Left ventricle myocardium inferior (tissue), 1 donor: Measurements from ENCODE around the gene GSTT4. TPM values are rescaled to one million over a fixed set of nuclear protein-coding genes. Genes with fewer than 3 reads are reported as not detected.
"Not testable (repeated sequence)": the region's sequence is repeated elsewhere in the genome, so short reads cannot be mapped to it uniquely, and the experiment has no call there.

Experiments used
- DNase-seq: peaks from one replicate; pipeline ENCODE4 v3.0.0-alpha.2; 2020
- H3K27ac ChIP-seq: fragments of 200-600 bp; replicated peaks from 2 replicates; pipeline ENCODE4 v1.8.0; 2021
- H3K27me3 ChIP-seq: fragments of 200-600 bp; 2 replicates; pipeline ENCODE4 v1.8.0; 2021; ENCODE audit warnings: low read depth
- H3K36me3 ChIP-seq: fragments of 200-600 bp; 2 replicates; pipeline ENCODE4 v1.8.0; 2021
- H3K4me1 ChIP-seq: fragments of 200-600 bp; 2 replicates; pipeline ENCODE4 v1.8.0; 2021
- H3K4me3 ChIP-seq: fragments of 200-600 bp; 2 replicates; pipeline ENCODE4 v1.8.0; 2021; ENCODE audit warnings: mild to moderate bottlenecking, moderate library complexity
- H3K9me3 ChIP-seq: fragments of 200-600 bp; replicated peaks from 2 replicates; pipeline ENCODE4 v1.8.0; 2021
- CTCF ChIP-seq: fragments of 200-600 bp; IDR thresholded peaks from 2 replicates; pipeline ENCODE4 v1.8.0; 2021; ENCODE audit warnings: antibody characterized with exemption, mild to moderate bottlenecking, borderline replicate concordance
- intact Hi-C: fragments of 100-400 bp; cut with micrococcal nuclease; formaldehyde crosslinking; loops from one replicate; pipeline ENCODE4 v1.11.0; 2022
- total RNA-seq: library from RNA; stranded (reverse); fragmentation: NEBNext Ultra II Directional; extraction: Animal tissue kit (Norgen Biotek cat#: 25700); gene quantifications from one replicate; pipeline ENCODE4 v1.2.1, GENCODE V29; 2021
- donor health status: DM: no; HTN: yes; CAD: no; lungs with severe emphysema.

The GSTT4 gene
- total RNA-seq, 1 donor from 2014 or later = not detected

DNA sequence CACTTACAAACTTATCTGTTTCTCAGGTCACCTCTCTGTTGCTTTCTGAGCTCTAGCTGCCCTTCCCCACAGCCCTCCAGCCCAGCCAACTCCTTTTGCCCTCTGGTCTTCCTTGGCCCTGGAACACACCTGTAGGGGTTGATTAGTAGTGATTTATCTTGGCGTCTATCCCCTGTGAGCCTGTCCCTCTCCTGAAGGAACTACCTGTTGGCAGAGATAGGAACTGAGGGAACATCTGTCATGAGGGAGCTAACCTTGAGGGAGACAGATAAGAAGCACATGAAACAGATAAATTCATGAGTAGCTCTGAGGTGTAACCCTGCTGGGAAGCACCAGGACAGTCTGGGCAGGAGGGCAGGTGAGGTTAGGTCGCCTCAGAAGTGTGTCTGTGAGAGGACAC, 44.7 kb upstream of the GSTT4 start:
- TF ChIP-seq CTCF = no peak
- Histone ChIP-seq H3K36me3 (peaks cover 79% of the 10 kb centered on the region), H3K27ac (peak overlapping the region; percentile 57), H3K27me3 (no peaks in the 10 kb centered on the region), H3K4me3 (no peak overlapping the region), H3K4me1 (peaks cover 27% of the 10 kb centered on the region), H3K9me3 (no peaks in the 10 kb centered on the region)
- no peak for DNase-seq
- intact Hi-C loops = no loop called here

GRCh38 chr22:24049211-24049610, 44.0 kb upstream of the GSTT4 start:
- Histone ChIP-seq H3K9me3 (no peaks in the 10 kb centered on the region), H3K4me3 (no peak overlapping the region), H3K27me3 (no peaks in the 10 kb centered on the region), H3K27ac (peak overlapping the region; percentile 57), H3K36me3 (peaks cover 71% of the 10 kb centered on the region), H3K4me1 (peaks cover 25% of the 10 kb centered on the region)
- TF ChIP-seq CTCF = no peak
- no peak for DNase-seq
- intact Hi-C loops = no loop called here

- H3K27ac ChIP-seq = no peak overlapping the region
- no peaks in the 10 kb centered on the region for H3K27me3 ChIP-seq
- intact Hi-C loops = no loop called here
- no peak for TF ChIP-seq CTCF
- no peaks in the 10 kb centered on the region for H3K9me3 ChIP-seq
- H3K36me3 ChIP-seq = peaks cover 85% of the 10 kb centered on the region
- no peak for DNase-seq
- no peak overlapping the region for H3K4me3 ChIP-seq
- H3K4me1 ChIP-seq = peaks cover 15% of the 10 kb centered on the region
Measured at GRCh38 chr22:24046024-24046423, 40.8 kb upstream of the GSTT4 start.

GRCh38 chr22:24043958-24044357, 38.7 kb upstream of the GSTT4 start:
- no peak for DNase-seq
- Histone ChIP-seq H3K4me3 (no peak overlapping the region), H3K27me3 (no peaks in the 10 kb centered on the region), H3K36me3 (peaks cover 85% of the 10 kb centered on the region), H3K27ac (no peak overlapping the region), H3K9me3 (no peaks in the 10 kb centered on the region), H3K4me1 (peaks cover under 1% of the 10 kb centered on the region)
- intact Hi-C loops = no loop called here
- no peak for TF ChIP-seq CTCF

- H3K27ac ChIP-seq, DNase-seq, H3K4me3 ChIP-seq, intact Hi-C loops, H3K9me3 ChIP-seq, H3K4me1 ChIP-seq, H3K27me3 ChIP-seq: not testable (repeated sequence)
- peaks cover 84% of the 10 kb centered on the region for H3K36me3 ChIP-seq
Measured at GRCh38 chr22:24043465-24043864, 38.2 kb upstream of the GSTT4 start.

DNA sequence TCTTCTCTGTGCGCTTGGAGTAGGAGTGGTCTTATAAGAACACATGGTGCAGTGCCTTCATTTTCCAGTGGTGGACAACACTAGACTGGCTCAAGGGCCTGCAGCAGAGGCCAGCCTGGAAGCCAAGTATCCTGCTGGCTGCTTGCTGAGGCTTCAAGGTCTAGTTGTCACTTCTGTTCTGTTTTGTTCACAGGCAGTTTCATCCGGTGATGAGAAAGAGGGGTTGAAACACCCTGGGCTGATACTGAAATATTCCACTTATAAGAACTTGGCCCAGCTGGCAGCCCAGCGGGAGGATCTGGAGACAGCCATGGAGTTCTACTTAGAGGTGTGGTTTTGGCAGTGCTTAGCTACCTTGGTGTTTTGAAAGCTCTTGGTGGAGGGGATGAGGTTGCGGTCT, 35.7 kb upstream of the GSTT4 start:
- Histone ChIP-seq H3K27me3 (no peaks in the 10 kb centered on the region), H3K4me3 (no peak overlapping the region), H3K4me1 (no peaks in the 10 kb centered on the region), H3K36me3 (peaks cover 85% of the 10 kb centered on the region), H3K9me3 (no peaks in the 10 kb centered on the region), H3K27ac (no peak overlapping the region)
- intact Hi-C loops = no loop called here
- no peak for TF ChIP-seq CTCF
- DNase-seq = no peak
